ENCODE results near the gene ZFP91. TPM values are rescaled to one million over a fixed set of nuclear protein-coding genes. Genes with fewer than 3 reads are reported as not detected.

The ZFP91 gene
- total RNA-seq, 2 experiments from 2014 or later, result 38.7 to 50.9 TPM

- intact Hi-C loops (cut with micrococcal nuclease; ENCODE audit: unreplicated experiment), result loop anchor here (5.0 to 10.0 kb wide), 3 partner anchors 137 to 487 kb away; no protein-coding TSS in a partner anchor
- POLR2A ChIA-PET, result interaction anchor here (1.3 kb wide), 1 partner anchor 10 kb away, joined by 4 read pairs; no protein-coding TSS in a partner anchor
- Histone ChIP-seq H3K9me2 (ENCODE audit: insufficient read depth, low read length) (no peaks in the 10 kb centered on the region), H4K20me1 (ENCODE audit: insufficient read depth, low read length) (no peaks in the 10 kb centered on the region), H2AFZ (ENCODE audit: low read length) (no peak overlapping the region), H3K4me1 (ENCODE audit: insufficient read depth, low read length, poor library complexity, severe bottlenecking) (peaks cover 5% of the 10 kb centered on the region), H3K4me2 (ENCODE audit: low read length) (no peak overlapping the region), H3K4me3 (ENCODE audit: low read depth, low read length, poor library complexity, severe bottlenecking) (no peak overlapping the region), H3K79me2 (ENCODE audit: insufficient read depth, low read depth, low read length) (no peaks in the 10 kb centered on the region), H3K9me3 (ENCODE audit: low read length) (peaks cover 10% of the 10 kb centered on the region; the same call in 1 of the 2 replicates), H3K36me3 (ENCODE audit: insufficient read depth, low read length) (no peaks in the 10 kb centered on the region), H3K27ac (ENCODE audit: low read depth, low read length, poor library complexity, severe bottlenecking) (no peak overlapping the region)
- DNase-seq (ENCODE audit: low spot score), result no peak
- no peak for TF ChIP-seq EZH2phosphoT487 (IDR thresholded peaks at IDR 0.05; ENCODE audit: borderline replicate concordance, low read depth, low read length)
- TF ChIP-seq, protein P1, sequence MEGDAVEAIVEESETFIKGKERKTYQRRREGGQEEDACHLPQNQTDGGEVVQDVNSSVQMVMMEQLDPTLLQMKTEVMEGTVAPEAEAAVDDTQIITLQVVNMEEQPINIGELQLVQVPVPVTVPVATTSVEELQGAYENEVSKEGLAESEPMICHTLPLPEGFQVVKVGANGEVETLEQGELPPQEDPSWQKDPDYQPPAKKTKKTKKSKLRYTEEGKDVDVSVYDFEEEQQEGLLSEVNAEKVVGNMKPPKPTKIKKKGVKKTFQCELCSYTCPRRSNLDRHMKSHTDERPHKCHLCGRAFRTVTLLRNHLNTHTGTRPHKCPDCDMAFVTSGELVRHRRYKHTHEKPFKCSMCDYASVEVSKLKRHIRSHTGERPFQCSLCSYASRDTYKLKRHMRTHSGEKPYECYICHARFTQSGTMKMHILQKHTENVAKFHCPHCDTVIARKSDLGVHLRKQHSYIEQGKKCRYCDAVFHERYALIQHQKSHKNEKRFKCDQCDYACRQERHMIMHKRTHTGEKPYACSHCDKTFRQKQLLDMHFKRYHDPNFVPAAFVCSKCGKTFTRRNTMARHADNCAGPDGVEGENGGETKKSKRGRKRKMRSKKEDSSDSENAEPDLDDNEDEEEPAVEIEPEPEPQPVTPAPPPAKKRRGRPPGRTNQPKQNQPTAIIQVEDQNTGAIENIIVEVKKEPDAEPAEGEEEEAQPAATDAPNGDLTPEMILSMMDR (conservative IDR thresholded peaks at IDR 0.05; ENCODE audit: low read length), result no peak
- BruUV-seq (replicated peaks), result no TSS peak
- CTCF ChIA-PET (ENCODE audit: unreplicated experiment), result no interaction called here
Measured at GRCh38 chr11:58650496-58650895, 71.6 kb downstream of the ZFP91 start.

- Histone ChIP-seq H3K27ac (ENCODE audit: low read depth, low read length, poor library complexity, severe bottlenecking) (no peak overlapping the region), H3K4me2 (ENCODE audit: low read length) (no peak overlapping the region), H3K4me3 (ENCODE audit: low read depth, low read length, poor library complexity, severe bottlenecking) (no peak overlapping the region), H3K79me2 (ENCODE audit: insufficient read depth, low read depth, low read length) (no peaks in the 10 kb centered on the region), H3K36me3 (ENCODE audit: insufficient read depth, low read length) (no peaks in the 10 kb centered on the region), H3K9me3 (ENCODE audit: low read length) (no peaks in the 10 kb centered on the region), H3K9me2 (ENCODE audit: insufficient read depth, low read length) (no peaks in the 10 kb centered on the region), H4K20me1 (ENCODE audit: insufficient read depth, low read length) (no peaks in the 10 kb centered on the region), H2AFZ (ENCODE audit: low read length) (no peak overlapping the region), H3K4me1 (ENCODE audit: insufficient read depth, low read length, poor library complexity, severe bottlenecking) (no peaks in the 10 kb centered on the region)
- TF ChIP-seq, protein P1 (conservative IDR thresholded peaks at IDR 0.05; ENCODE audit: low read length), result no peak
- ChIA-PET POLR2A (interaction anchor here (0.5 to 0.8 kb wide), 4 partner anchors 76 to 707 kb away, joined by 3 to 4 read pairs (median 3); partner anchors contain the start of gene LPXN), CTCF (ENCODE audit: unreplicated experiment) (no interaction called here)
- intact Hi-C loops (cut with micrococcal nuclease; ENCODE audit: unreplicated experiment), result loop anchor here (5.0 to 10.0 kb wide), 3 partner anchors 134 to 484 kb away; no protein-coding TSS in a partner anchor
- DNase-seq (ENCODE audit: low spot score), result no peak
- no TSS peak for BruUV-seq (replicated peaks)
Measured at GRCh38 chr11:58652726-58653280, 73.9 kb downstream of the ZFP91 start.

All from OCI-LY7 (cell line).